Fibroblast of the aortic adventitia (primary cell): Measurements from ENCODE around the gene JAKMIP2. TPM values are rescaled to one million over a fixed set of nuclear protein-coding genes. Genes with fewer than 3 reads are reported as not detected.

Experiments used
- DNase-seq: peaks from one replicate; pipeline ENCODE4 v3.0.0-alpha.2; 2010; ENCODE audit warnings: low read depth
- H3K4me3 ChIP-seq: 2 replicates; pipeline ENCODE4 v1.5.1; 2011; ENCODE audit warnings: low read depth, mild to moderate bottlenecking, control low read depth, low read length, moderate library complexity
- total RNA-seq: library from RNA; depleted of rRNA; stranded (reverse); fragments of >200 nt; gene quantifications from 2 replicates; pipeline ENCODE4 v1.2.3, GENCODE V29; 2012; ENCODE audit warnings: low replicate concordance
- TF ChIP-seq, protein P1 (sequence below): IDR thresholded peaks from 2 replicates; pipeline ENCODE4 v1.5.1; 2011; ENCODE audit warnings: mild to moderate bottlenecking, low read length, control low read depth, inconsistent platforms; ENCODE audit not compliant: insufficient read depth

JAKMIP2 gene
- total RNA-seq, 1 donor = 1.4 TPM

DNA sequence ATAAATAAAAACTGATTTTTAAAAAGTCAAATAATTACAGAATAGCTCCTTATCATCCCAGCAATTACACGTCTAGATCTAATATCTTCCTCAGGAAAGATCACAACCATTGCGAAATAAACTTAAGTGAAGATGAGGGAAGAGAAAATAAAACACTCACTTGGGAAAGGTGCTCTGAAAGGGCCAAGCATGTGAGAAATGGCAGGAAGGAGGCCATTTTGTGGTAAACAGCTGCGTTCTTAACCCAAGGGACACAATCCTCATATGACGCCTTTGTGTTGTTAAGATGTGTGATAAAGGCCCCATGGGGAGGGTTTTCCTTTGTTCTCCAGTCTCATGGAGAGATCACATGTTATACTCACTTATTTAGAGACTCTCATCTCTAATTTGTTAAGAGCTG, 32.5 kb downstream of the JAKMIP2 start:
- no peak overlapping the region for H3K4me3 ChIP-seq
- TF ChIP-seq, protein P1, sequence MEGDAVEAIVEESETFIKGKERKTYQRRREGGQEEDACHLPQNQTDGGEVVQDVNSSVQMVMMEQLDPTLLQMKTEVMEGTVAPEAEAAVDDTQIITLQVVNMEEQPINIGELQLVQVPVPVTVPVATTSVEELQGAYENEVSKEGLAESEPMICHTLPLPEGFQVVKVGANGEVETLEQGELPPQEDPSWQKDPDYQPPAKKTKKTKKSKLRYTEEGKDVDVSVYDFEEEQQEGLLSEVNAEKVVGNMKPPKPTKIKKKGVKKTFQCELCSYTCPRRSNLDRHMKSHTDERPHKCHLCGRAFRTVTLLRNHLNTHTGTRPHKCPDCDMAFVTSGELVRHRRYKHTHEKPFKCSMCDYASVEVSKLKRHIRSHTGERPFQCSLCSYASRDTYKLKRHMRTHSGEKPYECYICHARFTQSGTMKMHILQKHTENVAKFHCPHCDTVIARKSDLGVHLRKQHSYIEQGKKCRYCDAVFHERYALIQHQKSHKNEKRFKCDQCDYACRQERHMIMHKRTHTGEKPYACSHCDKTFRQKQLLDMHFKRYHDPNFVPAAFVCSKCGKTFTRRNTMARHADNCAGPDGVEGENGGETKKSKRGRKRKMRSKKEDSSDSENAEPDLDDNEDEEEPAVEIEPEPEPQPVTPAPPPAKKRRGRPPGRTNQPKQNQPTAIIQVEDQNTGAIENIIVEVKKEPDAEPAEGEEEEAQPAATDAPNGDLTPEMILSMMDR = no peak
- no peak for DNase-seq

DNA sequence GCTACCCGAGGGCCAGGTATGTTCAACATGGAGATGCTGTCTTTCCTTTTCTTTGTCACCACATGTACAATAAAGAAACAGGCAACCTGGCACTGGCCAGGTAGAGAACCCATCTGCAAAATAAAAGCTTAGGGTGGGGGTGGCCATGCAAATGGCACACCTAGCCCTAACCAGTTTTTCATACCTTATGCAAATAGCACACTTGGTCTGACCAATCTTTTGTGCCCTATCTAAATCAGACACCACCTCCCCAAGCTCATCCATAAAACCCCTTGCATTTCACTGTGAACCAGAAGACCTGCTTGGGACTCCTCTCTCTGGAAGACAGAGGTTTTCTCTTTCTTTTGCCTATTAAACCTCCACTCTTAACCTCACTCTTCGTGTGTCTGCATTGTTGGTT, 33.9 kb downstream of the JAKMIP2 start:
- TF ChIP-seq, protein P1 = no peak
- no peak overlapping the region for H3K4me3 ChIP-seq
- DNase-seq = no peak

DNA sequence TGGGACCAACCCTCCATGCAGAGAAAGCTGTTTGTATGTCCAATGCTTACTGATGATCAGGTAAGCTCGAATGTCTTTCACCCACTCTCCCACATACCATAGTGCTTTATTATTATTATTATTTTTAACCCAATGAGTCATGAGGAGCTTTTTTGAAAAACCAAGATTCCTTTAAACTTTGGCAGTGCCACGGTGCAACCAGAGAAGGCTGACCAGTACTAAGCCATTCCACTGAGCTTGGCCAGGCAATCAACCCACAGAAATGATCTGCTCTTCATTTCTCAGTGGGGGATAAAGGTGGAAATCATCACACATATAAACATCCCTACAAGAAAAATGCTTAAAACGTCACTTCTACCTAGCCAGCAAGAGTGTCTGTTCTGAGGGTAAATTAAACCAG, 35.5 kb downstream of the JAKMIP2 start:
- no peak for DNase-seq
- no peak overlapping the region for H3K4me3 ChIP-seq
- TF ChIP-seq, protein P1 = no peak

DNA sequence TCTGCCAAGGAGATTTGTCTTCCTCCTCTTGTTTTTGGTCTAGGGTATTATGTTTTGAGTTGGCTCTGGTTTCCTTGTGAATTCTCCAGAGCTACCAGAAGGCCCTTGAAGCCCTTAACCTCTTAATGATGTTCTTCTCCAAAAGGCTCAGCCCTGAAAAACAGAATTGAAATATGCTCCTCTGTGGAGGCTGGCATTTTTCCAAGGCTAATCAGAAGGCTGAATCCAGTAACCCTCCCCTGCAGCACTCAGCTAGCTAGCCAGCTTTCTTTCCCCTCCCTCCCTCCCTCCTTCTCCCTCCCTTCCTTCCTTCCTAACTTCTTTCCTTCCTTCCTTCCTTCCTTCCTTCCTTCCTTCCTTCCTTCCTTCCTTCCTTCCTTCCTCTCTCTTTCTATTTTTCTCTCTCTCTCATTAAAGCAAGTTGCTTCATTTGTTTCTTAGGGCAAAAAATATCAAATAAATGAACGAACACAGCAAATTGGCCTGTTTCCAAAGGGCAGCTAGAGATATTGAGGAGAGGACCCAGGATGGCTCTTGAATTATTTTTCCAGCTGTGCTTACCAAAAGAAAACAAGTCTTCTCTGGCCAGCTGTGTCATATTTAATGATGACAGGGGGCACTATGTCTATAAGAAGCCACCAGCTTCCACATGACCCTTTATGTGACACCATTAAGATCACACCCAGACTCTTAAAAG, 38.7 kb downstream of the JAKMIP2 start:
- TF ChIP-seq, protein P1 = no peak
- DNase-seq = no peak
- no peak overlapping the region for H3K4me3 ChIP-seq

DNA sequence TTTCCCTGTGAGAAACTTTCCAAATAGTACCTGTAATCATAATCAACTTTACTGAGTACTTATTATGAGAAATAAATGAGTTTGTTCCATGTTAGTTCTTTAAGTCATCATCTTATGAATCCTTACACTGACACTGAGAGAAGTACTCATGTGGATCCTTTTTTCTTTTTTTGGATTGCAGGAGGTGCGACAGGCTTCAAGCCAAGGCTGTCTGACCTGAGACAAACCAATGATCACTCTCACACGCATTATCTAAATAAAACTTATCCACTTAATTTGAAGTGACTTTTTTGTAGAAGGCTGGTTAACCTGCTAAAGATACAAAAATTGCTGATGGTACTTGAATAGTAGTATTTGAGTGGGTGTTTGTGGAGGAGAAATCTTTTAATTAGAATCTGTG, 39.5 kb downstream of the JAKMIP2 start:
- TF ChIP-seq, protein P1 = no peak
- no peak overlapping the region for H3K4me3 ChIP-seq
- DNase-seq = no peak

DNA sequence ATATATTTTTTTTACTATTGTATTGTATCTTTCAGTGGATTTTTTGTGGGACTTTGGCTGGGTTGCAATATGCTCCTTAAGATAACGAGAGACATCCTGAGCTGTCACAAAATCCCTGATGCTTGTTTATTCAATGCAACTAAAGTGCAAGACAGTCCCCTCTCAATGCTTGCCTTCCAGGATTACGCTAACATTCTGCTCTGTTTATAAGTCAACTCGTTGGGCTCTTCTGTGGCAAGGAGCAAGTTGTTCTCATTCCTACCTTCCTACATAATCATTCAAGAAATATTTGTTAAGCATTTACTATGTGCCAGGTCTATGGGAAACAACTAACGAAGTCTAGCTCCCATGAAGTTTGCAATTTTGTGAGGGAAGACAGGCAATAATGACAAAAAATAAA, 40.4 kb downstream of the JAKMIP2 start:
- DNase-seq = no peak
- TF ChIP-seq, protein P1 = no peak
- H3K4me3 ChIP-seq = no peak overlapping the region

DNA sequence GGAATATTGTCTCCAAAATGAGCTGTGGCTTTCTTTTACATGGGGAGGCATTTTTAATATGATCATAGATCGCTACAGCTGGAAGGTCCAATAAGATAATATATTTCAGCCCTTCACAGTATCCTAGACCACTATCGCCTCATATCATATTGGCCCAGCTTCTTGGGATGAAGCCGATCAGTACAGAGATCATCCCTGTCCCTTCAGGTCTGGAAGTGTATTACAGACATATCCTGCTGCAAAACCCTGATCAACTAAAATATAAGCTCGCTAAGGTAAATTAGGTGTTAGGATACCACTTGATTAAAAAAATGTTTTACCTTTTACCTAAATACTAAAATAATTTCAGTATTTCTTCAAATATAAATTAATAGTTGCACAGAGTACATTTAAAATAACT, 41.7 kb downstream of the JAKMIP2 start:
- no peak overlapping the region for H3K4me3 ChIP-seq
- no peak for DNase-seq
- TF ChIP-seq, protein P1 = no peak
